ENCODE data around the gene ALG8.

Gene ALG8

GRCh38 chr11:78160557-78160956, 21.1 kb upstream of the ALG8 start:
- DNase-seq (ENCODE audit: low read depth, low spot score), result no peak

GRCh38 chr11:78158987-78159652, 19.7 kb upstream of the ALG8 start:
- DNase-seq (ENCODE audit: low read depth, low spot score), result no peak

- DNase-seq (ENCODE audit: low read depth, low spot score), result no peak
Measured at GRCh38 chr11:78156127-78156844, 16.9 kb upstream of the ALG8 start.

GRCh38 chr11:78151804-78152203, 12.4 kb upstream of the ALG8 start:
- no peak for DNase-seq (ENCODE audit: low read depth, low spot score)

GRCh38 chr11:78150754-78151153, 11.3 kb upstream of the ALG8 start:
- no peak for DNase-seq (ENCODE audit: low read depth, low spot score)

- no peak for DNase-seq (ENCODE audit: low read depth, low spot score)
Measured at GRCh38 chr11:78150346-78150745, 10.9 kb upstream of the ALG8 start.

- DNase-seq (ENCODE audit: low read depth, low spot score), result no peak
Measured at GRCh38 chr11:78149646-78150045, 10.2 kb upstream of the ALG8 start.

- no peak for DNase-seq (ENCODE audit: low read depth, low spot score)
Measured at GRCh38 chr11:78147807-78148206, 8.4 kb upstream of the ALG8 start.

- DNase-seq (ENCODE audit: low read depth, low spot score), result no peak
Measured at GRCh38 chr11:78145511-78146025, 6.1 kb upstream of the ALG8 start.

GRCh38 chr11:78140392-78141077, 1.1 kb upstream of the ALG8 start:
- no peak for DNase-seq (ENCODE audit: low read depth, low spot score)

- DNase-seq (ENCODE audit: low read depth, low spot score), result no peak
Measured at GRCh38 chr11:78138694-78139421, 568 bp downstream of the ALG8 start.

- DNase-seq (ENCODE audit: low read depth, low spot score), result no peak
Measured at GRCh38 chr11:78138291-78138690, 1.1 kb downstream of the ALG8 start.

- no peak for DNase-seq (ENCODE audit: low read depth, low spot score)
Measured at GRCh38 chr11:78132475-78132874, 7.0 kb downstream of the ALG8 start.

- DNase-seq (ENCODE audit: low read depth, low spot score), result no peak
Measured at GRCh38 chr11:78131956-78132355, 7.5 kb downstream of the ALG8 start.

- no peak for DNase-seq (ENCODE audit: low read depth, low spot score)
Measured at GRCh38 chr11:78127403-78127802, 12.0 kb downstream of the ALG8 start.

- no peak for DNase-seq (ENCODE audit: low read depth, low spot score)
Measured at GRCh38 chr11:78112582-78113275, 26.7 kb downstream of the ALG8 start.

- no peak for DNase-seq (ENCODE audit: low read depth, low spot score)
Measured at GRCh38 chr11:78111298-78111697, 28.1 kb downstream of the ALG8 start.

- no peak for DNase-seq (ENCODE audit: low read depth, low spot score)
Measured at GRCh38 chr11:78110830-78111229, 28.6 kb downstream of the ALG8 start.

- no peak for DNase-seq (ENCODE audit: low read depth, low spot score)
Measured at GRCh38 chr11:78110351-78110750, 29.1 kb downstream of the ALG8 start.

GRCh38 chr11:78109081-78110015, 30.1 kb downstream of the ALG8 start:
- DNase-seq (ENCODE audit: low read depth, low spot score), result no peak
